HepG2 (cell line): Measurements from ENCODE around the gene RASSF7. TPM values are rescaled to one million over a fixed set of nuclear protein-coding genes. Genes with fewer than 3 reads are reported as not detected.
A peak's percentile ranks its signal among the peaks of the same experiment; 100 is the strongest.

Experiments
- ATM ChIP-seq: fragments of 450-650 bp; IDR thresholded peaks from 2 replicates; pipeline ENCODE4 v1.7.1; 2017; ENCODE audit warnings: mild to moderate bottlenecking, borderline replicate concordance
- ERF ChIP-seq: IDR thresholded peaks from 2 replicates; pipeline ENCODE4 v1.6.1; 2018; ENCODE audit warnings: missing biosample characterization, missing genetic modification reagents
- FOXO1 ChIP-seq: sonication (generic); formaldehyde crosslinking; IDR thresholded peaks from 2 replicates; pipeline ENCODE4 v1.4.0; 2020; ENCODE audit warnings: missing genetic modification reagents
- GTF2F1 ChIP-seq: fragments of 150-350 bp; IDR thresholded peaks from 2 replicates; pipeline ENCODE4 v1.6.1; 2014; ENCODE audit warnings: low read length
- HMG20A ChIP-seq: IDR thresholded peaks from 2 replicates; pipeline ENCODE4 v1.6.1; 2016; ENCODE audit warnings: borderline replicate concordance
- HOXA5 ChIP-seq: sonication (generic); formaldehyde crosslinking; IDR thresholded peaks from 2 replicates; pipeline ENCODE4 v1.4.0; 2020; ENCODE audit warnings: missing genetic modification reagents
- RAD21 ChIP-seq: fragments of 450-650 bp; formaldehyde crosslinking; IDR thresholded peaks from 2 replicates; pipeline ENCODE4 v1.5.0; 2020; ENCODE audit warnings: mild to moderate bottlenecking
- RAD51 ChIP-seq: fragments of 450-650 bp; IDR thresholded peaks from 2 replicates; pipeline ENCODE4 v1.6.1; 2016; ENCODE audit warnings: borderline replicate concordance
- RFX1 ChIP-seq: fragments of 450-650 bp; IDR thresholded peaks from 2 replicates; pipeline ENCODE4 v1.6.1; 2017
- RFX5 ChIP-seq: IDR thresholded peaks from 2 replicates; pipeline ENCODE4 v1.6.1; 2011; ENCODE audit warnings: low read depth, low read length, improper control_type of control experiment
- RXRB ChIP-seq: IDR thresholded peaks from 2 replicates; pipeline ENCODE4 v1.6.1; 2016; ENCODE audit warnings: borderline replicate concordance, missing genetic modification reagents, missing compliant biosample characterization
- SRSF1 ChIP-seq: fragments of 200-400 bp; formaldehyde crosslinking; optimal IDR thresholded peaks from 2 replicates; pipeline ENCODE3; 2017; ENCODE audit warnings: mild to moderate bottlenecking, low read depth, low read length, moderate library complexity
- ZNF557 ChIP-seq: sonication (generic); formaldehyde crosslinking; IDR thresholded peaks from 2 replicates; pipeline ENCODE4 v1.4.0; 2020; ENCODE audit warnings: missing genetic modification reagents
- ZNF605 ChIP-seq: sonication (generic); formaldehyde crosslinking; IDR thresholded peaks from 2 replicates; pipeline ENCODE4 v1.8.0; 2022; ENCODE audit warnings: mild to moderate bottlenecking, missing genetic modification reagents
- ZNF607 ChIP-seq: sonication (generic); formaldehyde crosslinking; IDR thresholded peaks from 2 replicates; pipeline ENCODE4 v1.5.1; 2020; ENCODE audit warnings: missing genetic modification reagents, mild to moderate bottlenecking, borderline replicate concordance
- ZNF670 ChIP-seq: sonication (generic); formaldehyde crosslinking; IDR thresholded peaks from 2 replicates; pipeline ENCODE4 v1.8.0; 2022; ENCODE audit warnings: mild to moderate bottlenecking, missing genetic modification reagents, borderline replicate concordance
- ZNF841 ChIP-seq: sonication (generic); formaldehyde crosslinking; IDR thresholded peaks from 2 replicates; pipeline ENCODE4 v1.8.1; 2023; ENCODE audit warnings: missing genetic modification reagents, borderline replicate concordance
- ZZZ3 ChIP-seq: sonication (generic); formaldehyde crosslinking; IDR thresholded peaks from 2 replicates; pipeline ENCODE4 v1.4.0; 2020; ENCODE audit warnings: missing genetic modification reagents, mild to moderate bottlenecking, borderline replicate concordance
- polyA plus RNA-seq, 8 experiments: library from polyadenylated mRNA; depleted of rRNA in 3 of 8; stranded (reverse) in 7 of 8; unstranded in 1 of 8; fragments of >200 nt; fragmentation: Illumina TruSeq in 4 of 8; extraction: Trizol in 4 of 8; gene quantifications; 2 replicates each; pipeline versions ENCODE4 v1.2.1 to v1.2.3, GENCODE V29; 2011 to 2016; ENCODE audit warnings: low read depth in 4 of 8, missing spikeins in 1 of 8, mixed read lengths in 1 of 8; ENCODE audit not compliant: insufficient read depth in 1 of 8
- total RNA-seq, 5 experiments: library from RNA; depleted of rRNA; stranded (reverse); fragments of >200 nt; fragmentation: Illumina TruSeq; extraction: Trizol; gene quantifications; 2 replicates each; pipeline ENCODE4 v1.2.3, GENCODE V29; 2016; ENCODE audit warnings: low read depth in 1 of 5
- TF ChIP-seq, protein P1 (sequence below): IDR thresholded peaks from 2 replicates; pipeline ENCODE4 v1.6.1; 2016; ENCODE audit warnings: missing compliant biosample characterization, missing genetic modification reagents, borderline replicate concordance
- TF ChIP-seq, protein P2 (sequence below): sonication (generic); formaldehyde crosslinking; IDR thresholded peaks from 2 replicates; pipeline ENCODE4 v1.4.0; 2020; ENCODE audit warnings: missing genetic modification reagents
- TF ChIP-seq, protein P3 (sequence below): sonication (generic); formaldehyde crosslinking; IDR thresholded peaks from 2 replicates; pipeline ENCODE4 v1.4.0; 2020; ENCODE audit warnings: missing genetic modification reagents
- TF ChIP-seq, protein P4 (sequence below): sonication (generic); formaldehyde crosslinking; conservative IDR thresholded peaks from 2 replicates; pipeline ENCODE4 v1.8.1; 2023; ENCODE audit warnings: missing genetic modification reagents
- TF ChIP-seq, protein P5 (sequence below): sonication (generic); formaldehyde crosslinking; IDR thresholded peaks from 2 replicates; pipeline ENCODE4 v1.5.0; 2020; ENCODE audit warnings: mild to moderate bottlenecking, missing genetic modification reagents

The RASSF7 gene
- total and polyA plus RNA-seq, 2 of the 13 experiments (the other 11 are each of a cell fraction or from before 2014, with no cell fraction given): 20.2 to 28.6 TPM

DNA sequence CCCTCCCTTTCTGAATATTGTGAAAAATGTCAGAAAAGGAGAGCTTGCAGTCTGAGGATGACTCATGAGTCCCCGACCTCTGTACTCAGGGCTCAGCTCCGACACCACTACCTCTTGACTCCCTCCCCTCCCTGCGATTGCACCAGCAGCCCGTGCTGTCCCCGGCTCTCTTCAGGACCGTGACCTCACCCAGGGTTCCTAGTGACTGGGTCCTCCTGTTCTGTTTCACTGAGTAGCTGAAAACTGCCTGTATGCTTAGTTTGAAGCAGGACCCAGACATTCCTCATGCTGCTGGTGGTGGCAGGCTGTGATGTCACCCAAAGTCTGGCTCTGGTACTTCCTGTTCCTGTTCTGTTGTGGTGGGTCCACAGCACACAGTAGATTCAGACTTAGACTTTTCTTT is 27.2 kb downstream of the RASSF7 start (continued):
- TF ChIP-seq RAD21 (CRISPR knock-in tag) (peak; percentile 37; the same call in 1 of the 2 replicates), ZNF557 (CRISPR knock-in tag) (0 out of 2 replicates have a peak, but pooled peaks have one; percentile 33), ERF (CRISPR knock-in tag) (peak; percentile 80; the same call in 1 of the 2 replicates), HMG20A (CRISPR knock-in tag) (peak; percentile 54; the same call in 1 of the 2 replicates), ATM (no peak), ZZZ3 (CRISPR knock-in tag) (no peak), HOXA5 (no peak; the same call in 1 of the 2 replicates), SRSF1 (no peak), RAD51 (no peak), ZNF607 (CRISPR knock-in tag) (0 out of 2 replicates have a peak, but pooled peaks have one; percentile 26), RFX1 (no peak), RFX5 (no peak), GTF2F1 (no peak), ZNF670 (CRISPR knock-in tag) (no peak), FOXO1 (CRISPR knock-in tag) (no peak; the same call in 1 of the 2 replicates), ZNF605 (CRISPR knock-in tag) (peak; percentile 35; the same call in 1 of the 2 replicates), ZNF841 (no peak), RXRB (CRISPR knock-in tag) (peak; percentile 93)
- TF ChIP-seq, protein P1, sequence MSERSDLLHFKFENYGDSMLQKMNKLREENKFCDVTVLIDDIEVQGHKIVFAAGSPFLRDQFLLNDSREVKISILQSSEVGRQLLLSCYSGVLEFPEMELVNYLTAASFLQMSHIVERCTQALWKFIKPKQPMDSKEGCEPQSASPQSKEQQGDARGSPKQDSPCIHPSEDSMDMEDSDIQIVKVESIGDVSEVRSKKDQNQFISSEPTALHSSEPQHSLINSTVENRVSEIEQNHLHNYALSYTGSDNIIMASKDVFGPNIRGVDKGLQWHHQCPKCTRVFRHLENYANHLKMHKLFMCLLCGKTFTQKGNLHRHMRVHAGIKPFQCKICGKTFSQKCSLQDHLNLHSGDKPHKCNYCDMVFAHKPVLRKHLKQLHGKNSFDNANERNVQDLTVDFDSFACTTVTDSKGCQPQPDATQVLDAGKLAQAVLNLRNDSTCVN (CRISPR knock-in tag): no peak
- TF ChIP-seq, protein P2, sequence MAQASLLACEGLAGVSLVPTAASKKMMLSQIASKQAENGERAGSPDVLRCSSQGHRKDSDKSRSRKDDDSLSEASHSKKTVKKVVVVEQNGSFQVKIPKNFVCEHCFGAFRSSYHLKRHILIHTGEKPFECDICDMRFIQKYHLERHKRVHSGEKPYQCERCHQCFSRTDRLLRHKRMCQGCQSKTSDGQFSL (CRISPR knock-in tag): no peak
- TF ChIP-seq, protein P3, sequence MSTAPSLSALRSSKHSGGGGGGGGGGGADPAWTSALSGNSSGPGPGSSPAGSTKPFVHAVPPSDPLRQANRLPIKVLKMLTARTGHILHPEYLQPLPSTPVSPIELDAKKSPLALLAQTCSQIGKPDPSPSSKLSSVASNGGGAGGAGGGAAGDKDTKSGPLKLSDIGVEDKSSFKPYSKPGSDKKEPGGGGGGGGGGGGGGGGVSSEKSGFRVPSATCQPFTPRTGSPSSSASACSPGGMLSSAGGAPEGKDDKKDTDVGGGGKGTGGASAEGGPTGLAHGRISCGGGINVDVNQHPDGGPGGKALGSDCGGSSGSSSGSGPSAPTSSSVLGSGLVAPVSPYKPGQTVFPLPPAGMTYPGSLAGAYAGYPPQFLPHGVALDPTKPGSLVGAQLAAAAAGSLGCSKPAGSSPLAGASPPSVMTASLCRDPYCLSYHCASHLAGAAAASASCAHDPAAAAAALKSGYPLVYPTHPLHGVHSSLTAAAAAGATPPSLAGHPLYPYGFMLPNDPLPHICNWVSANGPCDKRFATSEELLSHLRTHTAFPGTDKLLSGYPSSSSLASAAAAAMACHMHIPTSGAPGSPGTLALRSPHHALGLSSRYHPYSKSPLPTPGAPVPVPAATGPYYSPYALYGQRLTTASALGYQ (CRISPR knock-in tag): no peak
- TF ChIP-seq, protein P4, sequence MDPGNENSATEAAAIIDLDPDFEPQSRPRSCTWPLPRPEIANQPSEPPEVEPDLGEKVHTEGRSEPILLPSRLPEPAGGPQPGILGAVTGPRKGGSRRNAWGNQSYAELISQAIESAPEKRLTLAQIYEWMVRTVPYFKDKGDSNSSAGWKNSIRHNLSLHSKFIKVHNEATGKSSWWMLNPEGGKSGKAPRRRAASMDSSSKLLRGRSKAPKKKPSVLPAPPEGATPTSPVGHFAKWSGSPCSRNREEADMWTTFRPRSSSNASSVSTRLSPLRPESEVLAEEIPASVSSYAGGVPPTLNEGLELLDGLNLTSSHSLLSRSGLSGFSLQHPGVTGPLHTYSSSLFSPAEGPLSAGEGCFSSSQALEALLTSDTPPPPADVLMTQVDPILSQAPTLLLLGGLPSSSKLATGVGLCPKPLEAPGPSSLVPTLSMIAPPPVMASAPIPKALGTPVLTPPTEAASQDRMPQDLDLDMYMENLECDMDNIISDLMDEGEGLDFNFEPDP: no peak
- TF ChIP-seq, protein P5, sequence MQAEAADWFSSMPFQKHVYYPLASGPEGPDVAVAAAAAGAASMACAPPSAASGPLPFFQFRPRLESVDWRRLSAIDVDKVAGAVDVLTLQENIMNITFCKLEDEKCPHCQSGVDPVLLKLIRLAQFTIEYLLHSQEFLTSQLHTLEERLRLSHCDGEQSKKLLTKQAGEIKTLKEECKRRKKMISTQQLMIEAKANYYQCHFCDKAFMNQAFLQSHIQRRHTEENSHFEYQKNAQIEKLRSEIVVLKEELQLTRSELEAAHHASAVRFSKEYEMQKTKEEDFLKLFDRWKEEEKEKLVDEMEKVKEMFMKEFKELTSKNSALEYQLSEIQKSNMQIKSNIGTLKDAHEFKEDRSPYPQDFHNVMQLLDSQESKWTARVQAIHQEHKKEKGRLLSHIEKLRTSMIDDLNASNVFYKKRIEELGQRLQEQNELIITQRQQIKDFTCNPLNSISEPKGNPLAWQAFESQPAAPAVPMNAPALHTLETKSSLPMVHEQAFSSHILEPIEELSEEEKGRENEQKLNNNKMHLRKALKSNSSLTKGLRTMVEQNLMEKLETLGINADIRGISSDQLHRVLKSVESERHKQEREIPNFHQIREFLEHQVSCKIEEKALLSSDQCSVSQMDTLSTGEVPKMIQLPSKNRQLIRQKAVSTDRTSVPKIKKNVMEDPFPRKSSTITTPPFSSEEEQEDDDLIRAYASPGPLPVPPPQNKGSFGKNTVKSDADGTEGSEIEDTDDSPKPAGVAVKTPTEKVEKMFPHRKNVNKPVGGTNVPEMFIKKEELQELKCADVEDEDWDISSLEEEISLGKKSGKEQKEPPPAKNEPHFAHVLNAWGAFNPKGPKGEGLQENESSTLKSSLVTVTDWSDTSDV: no peak
